ENCODE measurements around the gene ADAT3. TPM values are rescaled to one million over a fixed set of nuclear protein-coding genes. Genes with fewer than 3 reads are reported as not detected.

The ADAT3 gene
- total RNA-seq, 2 donors from 2014 or later = 9.9 to 13.8 TPM

- peaks cover 39% of the 10 kb centered on the region for H3K4me1 Mint-ChIP-seq
- peak overlapping the region; percentile 89 for H3K27ac ChIP-seq (ENCODE audit: low read depth, low read length)
These were observed 48.2 kb upstream of the ADAT3 start for GRCh38 chr19:1856698-1857603.

DNA sequence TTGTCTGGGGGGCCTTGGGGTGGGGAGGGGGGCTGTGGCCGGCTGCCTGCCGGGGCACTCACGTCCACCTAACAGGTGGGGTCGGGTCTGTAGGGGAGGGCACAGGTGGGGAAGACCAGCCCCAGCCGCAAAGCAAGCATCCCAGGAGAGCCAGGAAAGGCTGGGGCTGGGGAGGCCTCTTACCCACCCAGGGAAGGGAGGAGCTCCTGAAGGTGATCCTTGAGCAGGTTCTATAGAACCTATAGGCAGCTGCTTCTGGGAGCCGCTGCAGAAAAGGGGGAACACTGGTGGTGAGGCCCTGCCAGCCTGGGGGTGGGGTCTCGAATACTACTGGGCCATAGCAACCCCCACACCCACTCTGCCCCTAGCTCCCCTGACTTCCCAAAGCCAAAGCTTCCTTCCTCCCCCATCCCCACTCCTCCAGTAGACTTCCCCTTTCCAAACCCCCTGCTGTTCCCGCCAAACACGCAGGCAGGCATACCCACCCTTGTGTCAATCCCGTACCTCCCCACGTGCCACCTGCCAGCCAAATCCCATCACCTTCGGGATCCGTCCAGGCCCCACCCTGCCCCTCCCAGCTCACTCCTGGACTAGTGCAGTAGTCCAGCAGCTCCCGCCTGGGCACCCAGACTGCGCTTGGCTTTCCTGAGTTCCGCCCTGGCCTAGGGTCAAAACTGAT lies 47.4 kb upstream of the ADAT3 start:
- Histone ChIP-seq H3K4me3 (ENCODE audit: low read length) (no peak overlapping the region), H3K9ac (ENCODE audit: extremely low read depth, low read length, poor library complexity, severe bottlenecking) (no peak overlapping the region), H3K36me3 (ENCODE audit: control insufficient read depth, insufficient read depth, low read length) (peaks cover 4% of the 10 kb centered on the region), H3K27ac (ENCODE audit: low read depth, low read length) (no peak overlapping the region), H3K9me3 (ENCODE audit: control insufficient read depth, low read length) (no peaks in the 10 kb centered on the region), H3K4me1 (ENCODE audit: control insufficient read depth, insufficient read depth, low read length) (peaks cover 28% of the 10 kb centered on the region), H3K27me3 (ENCODE audit: control insufficient read depth, insufficient read depth, low read length, poor library complexity, severe bottlenecking) (no peaks in the 10 kb centered on the region)
- peaks cover 4% of the 10 kb centered on the region for H3K36me3 Mint-ChIP-seq (ENCODE audit: low read depth)
- H3K27me3 Mint-ChIP-seq (ENCODE audit: insufficient read depth) = peaks cover 7% of the 10 kb centered on the region
- WGBS, 2 experiments (ENCODE audit: insufficient coverage in 1 of 2, insufficient read length in 1 of 2) = 69 to 100% methylated on average over 1 to 16 of the region's 16 CpGs
- H3K9me3 Mint-ChIP-seq = no peaks in the 10 kb centered on the region
- DNase-seq = no peak
- H3K4me3 Mint-ChIP-seq = peak overlapping the region; percentile 40
- no peak overlapping the region for H3K27ac Mint-ChIP-seq
- H3K4me1 Mint-ChIP-seq = peaks cover 39% of the 10 kb centered on the region
- no peak for TF ChIP-seq CTCF (conservative IDR thresholded peaks at IDR 0.05)

More at GRCh38 chr19:1856698-1857603, 48.2 kb upstream of the ADAT3 start:
- Histone ChIP-seq H3K4me3 (ENCODE audit: low read length) (no peak overlapping the region), H3K27me3 (ENCODE audit: control insufficient read depth, insufficient read depth, low read length, poor library complexity, severe bottlenecking) (no peaks in the 10 kb centered on the region), H3K9ac (ENCODE audit: extremely low read depth, low read length, poor library complexity, severe bottlenecking) (no peak overlapping the region), H3K36me3 (ENCODE audit: control insufficient read depth, insufficient read depth, low read length) (peaks cover 4% of the 10 kb centered on the region), H3K4me1 (ENCODE audit: control insufficient read depth, insufficient read depth, low read length) (peaks cover 28% of the 10 kb centered on the region), H3K9me3 (ENCODE audit: control insufficient read depth, low read length) (no peaks in the 10 kb centered on the region)
- TF ChIP-seq CTCF (conservative IDR thresholded peaks at IDR 0.05) = no peak
- peak; percentile 91 for DNase-seq
- H3K9me3 Mint-ChIP-seq = no peaks in the 10 kb centered on the region
- 46 to 53% methylated on average over 35 to 70 of the region's 73 CpGs for WGBS, 2 experiments (ENCODE audit: insufficient coverage in 1 of 2, insufficient read length in 1 of 2)
- peaks cover 4% of the 10 kb centered on the region for H3K36me3 Mint-ChIP-seq (ENCODE audit: low read depth)
- peak overlapping the region; percentile 40 for H3K4me3 Mint-ChIP-seq
- peaks cover 7% of the 10 kb centered on the region for H3K27me3 Mint-ChIP-seq (ENCODE audit: insufficient read depth)
- no peak overlapping the region for H3K27ac Mint-ChIP-seq

DNA sequence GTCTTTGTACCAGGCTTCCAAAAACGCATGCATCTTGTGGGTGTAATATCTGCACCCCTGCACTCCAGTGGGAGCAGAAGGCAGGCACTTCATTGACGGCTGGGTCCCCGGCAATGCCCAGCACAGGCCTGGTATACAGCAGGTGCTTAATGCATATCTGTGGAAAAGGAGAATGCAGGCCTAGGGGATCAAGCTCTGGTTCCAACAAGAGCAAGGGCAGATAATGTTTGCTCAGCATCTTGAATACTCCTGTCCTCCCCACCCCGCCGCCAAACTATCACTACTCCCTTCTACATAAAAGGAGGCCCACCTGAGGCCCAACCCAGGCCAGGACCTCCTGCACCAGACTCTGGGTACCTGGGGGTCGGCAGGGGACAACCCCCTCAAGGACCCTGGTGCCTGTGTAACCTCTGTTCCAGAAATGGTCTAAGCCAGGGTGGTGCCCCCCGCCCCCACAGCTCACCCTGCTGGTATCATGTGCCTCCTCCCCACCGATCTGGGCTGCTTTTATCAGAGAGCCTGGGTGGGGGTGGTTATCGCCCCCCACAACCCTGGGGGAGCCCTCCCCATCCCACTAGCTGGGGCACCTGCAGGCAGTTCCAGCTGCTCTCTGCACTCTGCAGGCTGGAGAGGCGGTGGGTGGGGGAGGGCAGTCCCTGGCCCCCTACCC lies 46.7 kb upstream of the ADAT3 start:
- no peak for DNase-seq
- Histone ChIP-seq H3K27ac (ENCODE audit: low read depth, low read length) (no peak overlapping the region), H3K4me1 (ENCODE audit: control insufficient read depth, insufficient read depth, low read length) (peaks cover 28% of the 10 kb centered on the region), H3K36me3 (ENCODE audit: control insufficient read depth, insufficient read depth, low read length) (peaks cover 3% of the 10 kb centered on the region), H3K27me3 (ENCODE audit: control insufficient read depth, insufficient read depth, low read length, poor library complexity, severe bottlenecking) (no peaks in the 10 kb centered on the region), H3K9me3 (ENCODE audit: control insufficient read depth, low read length) (no peaks in the 10 kb centered on the region), H3K4me3 (ENCODE audit: low read length) (peak overlapping the region; percentile 65), H3K9ac (ENCODE audit: extremely low read depth, low read length, poor library complexity, severe bottlenecking) (no peak overlapping the region)
- Mint-ChIP-seq H3K9me3 (no peaks in the 10 kb centered on the region), H3K36me3 (ENCODE audit: low read depth) (no peaks in the 10 kb centered on the region), H3K4me1 (peaks cover 34% of the 10 kb centered on the region), H3K27ac (no peak overlapping the region), H3K4me3 (peak overlapping the region; percentile 12), H3K27me3 (ENCODE audit: insufficient read depth) (peaks cover 7% of the 10 kb centered on the region)
- 82 to 100% methylated on average over 3 to 8 of the region's 10 CpGs for WGBS, 2 experiments (ENCODE audit: insufficient coverage in 1 of 2, insufficient read length in 1 of 2)
- no peak for TF ChIP-seq CTCF (conservative IDR thresholded peaks at IDR 0.05)

Measured in endodermal cell (in vitro differentiated cells).